Measurements from ENCODE around the gene EZR.
"Not testable (repeated sequence)": the region's sequence is repeated elsewhere in the genome, so short reads cannot be mapped to it uniquely, and the experiment has no call there.

The EZR gene

GRCh38 chr6:158807515-158808441 lies 11.4 kb downstream of the EZR start:
- DNase-seq, result peak in 1 of 2 experiments; percentile 24
- TF ChIP-seq POLR2A (IDR thresholded peaks at IDR 0.05; ENCODE audit: low read length) (peak; percentile 21), GATA1 (IDR thresholded peaks at IDR 0.05; ENCODE audit: low read depth, low read length) (no peak)

DNA sequence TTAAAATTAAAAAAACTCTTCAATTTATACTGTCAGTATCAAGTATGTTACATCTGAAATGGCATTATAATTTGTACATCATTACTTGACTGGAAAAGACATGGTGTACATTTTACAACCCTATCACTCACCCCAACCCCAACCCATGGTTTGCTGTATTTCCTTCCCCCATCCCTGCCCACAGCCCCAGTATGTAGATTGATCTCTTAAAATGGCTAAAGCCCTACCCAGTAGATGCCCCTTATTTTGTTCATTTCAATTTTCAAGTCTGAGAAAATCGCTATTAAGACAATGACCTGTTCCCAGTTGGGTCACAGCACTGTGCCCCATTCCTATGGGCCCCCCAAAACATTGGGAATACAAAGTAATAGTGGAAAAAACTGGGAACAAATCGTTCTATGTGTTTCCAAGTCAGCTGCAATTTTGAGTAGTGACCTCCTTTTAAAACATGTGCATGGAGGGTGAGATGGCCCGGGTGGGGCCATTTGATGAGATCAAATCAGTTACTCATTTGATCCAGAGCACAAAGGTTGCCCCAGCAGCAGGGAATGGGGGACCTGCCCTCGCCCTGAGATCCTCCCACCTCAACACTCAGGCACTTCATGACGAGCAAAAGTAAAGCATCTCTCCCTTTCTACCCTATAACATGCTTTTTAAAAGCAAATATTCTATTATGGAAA lies 13.3 kb downstream of the EZR start:
- DNase-seq, result peak; percentile 26 to 42
- TF ChIP-seq GATA1 (IDR thresholded peaks at IDR 0.05; ENCODE audit: low read depth, low read length) (no peak), POLR2A (IDR thresholded peaks at IDR 0.05; ENCODE audit: low read length) (no peak)

- TF ChIP-seq POLR2A (IDR thresholded peaks at IDR 0.05; ENCODE audit: low read length), result peak; percentile 23
- TF ChIP-seq GATA1 (IDR thresholded peaks at IDR 0.05; ENCODE audit: low read depth, low read length), result no peak
- no peak for DNase-seq
Measured at GRCh38 chr6:158804207-158804606, 15.0 kb downstream of the EZR start.

DNA sequence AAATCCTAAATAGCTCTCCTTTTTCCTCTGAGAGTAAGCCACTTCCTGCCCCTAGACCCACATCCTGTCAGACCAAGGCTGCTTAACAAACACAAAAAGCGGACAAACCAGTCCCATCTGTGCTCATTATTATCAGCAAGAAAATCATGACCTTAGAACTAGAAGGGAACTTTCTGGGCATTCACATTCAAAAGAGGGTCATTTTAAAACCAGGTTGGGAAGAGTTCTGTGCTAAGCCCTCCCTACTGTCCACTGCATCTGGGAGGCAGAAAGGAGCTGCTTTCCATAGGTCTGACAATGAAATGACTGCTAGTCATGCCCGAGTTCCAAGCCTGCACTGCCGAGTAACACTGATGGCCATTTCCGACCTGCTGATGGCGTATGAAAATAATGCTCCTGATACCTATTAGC lies 15.4 kb downstream of the EZR start:
- peak in 1 of 2 experiments; percentile 38 for DNase-seq

DNA sequence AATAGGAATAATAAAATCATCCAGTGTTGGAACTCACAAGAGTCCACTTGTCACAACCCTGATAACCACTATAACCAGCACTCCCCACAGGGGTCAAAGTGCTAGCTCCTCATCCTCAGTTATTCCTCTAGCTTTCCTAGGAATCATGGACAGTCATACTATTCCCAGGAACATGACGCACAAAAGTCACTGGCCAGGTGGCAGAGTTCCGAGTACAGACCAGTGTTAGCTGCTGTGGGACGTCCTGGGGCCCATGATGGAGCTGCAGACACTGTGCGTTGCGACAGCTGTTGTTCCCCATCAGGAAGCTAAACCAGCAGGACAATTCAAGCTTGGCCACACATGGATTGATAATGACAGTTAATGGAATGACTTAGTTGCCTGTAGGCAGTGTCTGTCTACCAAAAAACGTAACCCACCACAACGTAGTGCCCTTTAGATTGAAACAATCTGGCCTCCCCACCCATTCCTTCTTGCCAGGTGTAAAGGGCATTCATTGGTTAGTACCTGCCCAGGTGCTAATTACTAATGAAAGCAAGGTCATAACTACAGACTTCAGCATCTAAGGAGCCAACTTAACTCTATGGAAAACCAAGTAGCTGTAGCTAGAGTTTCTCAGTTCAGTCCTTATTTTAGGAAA lies 17.4 kb downstream of the EZR start:
- no peak for DNase-seq
- TF ChIP-seq GATA1 (IDR thresholded peaks at IDR 0.05; ENCODE audit: low read depth, low read length) (no peak), POLR2A (IDR thresholded peaks at IDR 0.05; ENCODE audit: low read length) (no peak)

More for the DNA sequence above, 15.4 kb downstream of the EZR start:
- peak; percentile 35 for TF ChIP-seq POLR2A (IDR thresholded peaks at IDR 0.05; ENCODE audit: low read length)
- TF ChIP-seq GATA1 (IDR thresholded peaks at IDR 0.05; ENCODE audit: low read depth, low read length), result no peak

- TF ChIP-seq GATA1 (IDR thresholded peaks at IDR 0.05; ENCODE audit: low read depth, low read length) (no peak), POLR2A (IDR thresholded peaks at IDR 0.05; ENCODE audit: low read length) (no peak)
- DNase-seq, result peak; percentile 22 to 25
Measured at GRCh38 chr6:158799051-158799792, 19.9 kb downstream of the EZR start.

GRCh38 chr6:158798311-158798710 lies 20.9 kb downstream of the EZR start:
- TF ChIP-seq POLR2A (IDR thresholded peaks at IDR 0.05; ENCODE audit: low read length) (no peak), GATA1 (IDR thresholded peaks at IDR 0.05; ENCODE audit: low read depth, low read length) (no peak)
- no peak for DNase-seq

GRCh38 chr6:158797331-158798310 lies 21.5 kb downstream of the EZR start:
- TF ChIP-seq POLR2A (IDR thresholded peaks at IDR 0.05; ENCODE audit: low read length) (no peak), GATA1 (IDR thresholded peaks at IDR 0.05; ENCODE audit: low read depth, low read length) (no peak)
- DNase-seq, result no peak

DNA sequence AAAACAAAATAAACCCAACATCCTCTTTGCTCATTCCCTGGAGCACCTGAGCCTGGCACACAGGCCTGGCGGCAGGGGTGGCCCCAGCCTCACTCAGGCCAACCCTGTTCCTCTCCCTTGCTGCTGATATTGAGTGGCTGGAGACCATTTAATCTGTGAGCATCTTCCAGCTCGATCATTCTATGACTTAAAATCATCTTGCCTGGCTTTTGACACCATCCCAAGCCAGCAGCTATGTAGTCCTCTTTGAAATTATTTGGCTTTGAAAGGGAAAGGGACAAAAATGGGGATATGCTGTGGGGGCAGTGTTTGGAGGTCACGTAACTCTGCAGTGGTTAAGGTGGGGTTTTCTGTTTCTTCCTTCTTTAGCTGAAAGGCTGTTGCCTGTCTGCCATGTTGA lies 22.8 kb downstream of the EZR start:
- DNase-seq, result no peak
- TF ChIP-seq GATA1 (IDR thresholded peaks at IDR 0.05; ENCODE audit: low read depth, low read length) (no peak), POLR2A (IDR thresholded peaks at IDR 0.05; ENCODE audit: low read length) (no peak)

GRCh38 chr6:158795516-158795915 lies 23.7 kb downstream of the EZR start:
- DNase-seq, result no peak
- no peak for TF ChIP-seq POLR2A (IDR thresholded peaks at IDR 0.05; ENCODE audit: low read length)
- TF ChIP-seq GATA1 (IDR thresholded peaks at IDR 0.05; ENCODE audit: low read depth, low read length), result no peak

GRCh38 chr6:158793432-158793831 lies 25.7 kb downstream of the EZR start:
- peak; percentile 67 to 77 for DNase-seq
- TF ChIP-seq GATA1 (IDR thresholded peaks at IDR 0.05; ENCODE audit: low read depth, low read length), result no peak
- no peak for TF ChIP-seq POLR2A (IDR thresholded peaks at IDR 0.05; ENCODE audit: low read length)

DNA sequence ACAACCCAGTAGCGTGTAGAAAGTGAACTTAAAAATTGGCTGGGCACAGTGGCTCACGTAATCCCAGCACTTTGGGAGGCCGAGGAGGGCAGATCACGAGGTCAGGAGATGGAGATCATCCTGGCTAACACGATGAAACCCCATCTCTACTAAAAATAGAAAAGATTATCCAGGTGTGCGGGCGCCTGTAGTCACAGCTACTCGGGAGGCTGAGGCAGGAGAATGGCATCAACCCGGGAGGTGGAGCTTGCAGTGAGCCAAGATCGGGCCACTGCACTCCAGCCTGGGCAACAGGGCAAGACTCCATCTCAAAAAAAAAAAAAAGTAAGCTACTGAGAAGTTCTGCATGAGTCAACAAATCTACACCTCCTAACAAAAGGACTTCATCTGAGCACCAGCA lies 26.7 kb downstream of the EZR start:
- not testable (repeated sequence) for DNase-seq
